Measurements from ENCODE around the gene YIPF4. TPM values are rescaled to one million over a fixed set of nuclear protein-coding genes. Genes with fewer than 3 reads are reported as not detected.

YIPF4 gene
- total and polyA plus RNA-seq, 2 of the 8 experiments (the other 6 are each of a cell fraction or from before 2014, with no cell fraction given), result 2.9 to 21.4 TPM

GRCh38 chr2:32272279-32272678 lies 5.4 kb upstream of the YIPF4 start:
- Histone ChIP-seq H3K14ac (ENCODE audit: insufficient read length) (no peak overlapping the region), H3K36me3 (ENCODE audit: control insufficient read depth in 2 of 4, insufficient read depth in 4 of 4, low read length in 3 of 4) (no peaks in the 10 kb centered on the region), H3K79me2 (ENCODE audit: control insufficient read depth in 1 of 2, insufficient read depth in 2 of 2, low read length in 2 of 2) (no peaks in the 10 kb centered on the region), H3K56ac (replicated peaks; ENCODE audit: insufficient read length, low read depth, low read length) (no peak overlapping the region), H3K18ac (ENCODE audit: extremely low read depth, low read length) (no peak overlapping the region), H2AFZ (ENCODE audit: low read length) (no peak overlapping the region), H2AK5ac (ENCODE audit: low read depth, low read length) (no peak overlapping the region), H2BK5ac (ENCODE audit: low read depth, low read length) (no peak overlapping the region), H4K5ac (ENCODE audit: insufficient read length, low read depth, low read length) (no peak overlapping the region), H2BK12ac (ENCODE audit: low read depth, low read length) (no peak overlapping the region), H4K8ac (ENCODE audit: extremely low read depth, insufficient read depth, low read length) (no peak overlapping the region), H3K4me2 (ENCODE audit: insufficient read depth in 1 of 2, low read depth in 2 of 2, low read length in 2 of 2) (no peak overlapping the region), H3K4me3 (ENCODE audit: extremely low read depth in 1 of 4, insufficient read depth in 2 of 4, low read depth in 3 of 4, low read length in 4 of 4) (no peak overlapping the region), H4K91ac (replicated peaks; ENCODE audit: insufficient read length, low read length) (no peak overlapping the region), H3K23me2 (ENCODE audit: low read depth, low read length) (peaks cover under 1% of the 10 kb centered on the region; the same call in 1 of the 2 replicates), H2BK120ac (replicated peaks; ENCODE audit: low read depth, low read length) (no peak overlapping the region), H3K23ac (ENCODE audit: insufficient read length) (no peak overlapping the region), H3K27me3 (replicated peaks in 1 of 4; ENCODE audit: control insufficient read depth in 3 of 4, extremely low read depth in 1 of 4, insufficient read depth in 3 of 4, low read length in 3 of 4) (no peaks in the 10 kb centered on the region), H4K20me1 (replicated peaks in 1 of 2; ENCODE audit: control insufficient read depth in 1 of 2, insufficient read depth in 2 of 2, low read length in 2 of 2) (no peaks in the 10 kb centered on the region), H2BK15ac (ENCODE audit: low read length) (no peak overlapping the region), H2BK20ac (ENCODE audit: low read length) (no peak overlapping the region), H3K9me3 (ENCODE audit: insufficient read depth in 2 of 2, low read depth in 1 of 2, low read length in 1 of 2) (no peaks in the 10 kb centered on the region), H3K27ac (ENCODE audit: low read depth, low read length) (no peak overlapping the region), H3K9ac (replicated peaks in 1 of 4; ENCODE audit: extremely low read depth in 1 of 4, low read depth in 3 of 4, low read length in 3 of 4) (no peak overlapping the region), H3K4ac (replicated peaks; ENCODE audit: insufficient read length, low read depth, low read length) (no peak overlapping the region), H3K4me1 (replicated peaks in 1 of 4; ENCODE audit: control insufficient read depth in 3 of 4, insufficient read depth in 4 of 4, low read length in 3 of 4) (peaks cover 0 to 1% (median 0%) of the 10 kb centered on the region in 4 experiments; a peak in 1 of 7 replicates), H3K79me1 (ENCODE audit: low read depth, low read length) (no peaks in the 10 kb centered on the region)
- ChIA-PET CTCF (ENCODE audit: partially characterized antibody) (interaction anchor here (1.5 kb wide), 1 partner anchor 14 kb away, joined by 5 read pairs; no protein-coding TSS in a partner anchor), POLR2A (ENCODE audit: partially characterized antibody) (no interaction called here)
- WGBS, 2 experiments (ENCODE audit: extremely low coverage in 1 of 2, insufficient coverage in 1 of 2, insufficient read length in 1 of 2, insufficient replicate concordance in 2 of 2, low coverage in 1 of 2, low lambda C conversion rate in 2 of 2, missing lambda C conversion rate in 1 of 2), result 49% methylated on average over 3 of the region's 3 CpGs; no CpG with 5 or more reads in 1 of the 2 experiments
- FAIRE-seq, result no peak
- DNase-seq (ENCODE audit: low read depth in 1 of 2, low spot score in 2 of 2), result no peak
- TF ChIP-seq CBX5 (IDR thresholded peaks at IDR 0.05; ENCODE audit: low read depth, low read length), result no peak
- TF ChIP-seq TAF1 (IDR thresholded peaks at IDR 0.05; ENCODE audit: low read depth, low read length), result no peak
- no peak for TF ChIP-seq YY1 (IDR thresholded peaks at IDR 0.05; ENCODE audit: low read depth, low read length)
- no peak for TF ChIP-seq JUN (IDR thresholded peaks at IDR 0.05; ENCODE audit: low read depth, low read length)
- TF ChIP-seq, protein P1, sequence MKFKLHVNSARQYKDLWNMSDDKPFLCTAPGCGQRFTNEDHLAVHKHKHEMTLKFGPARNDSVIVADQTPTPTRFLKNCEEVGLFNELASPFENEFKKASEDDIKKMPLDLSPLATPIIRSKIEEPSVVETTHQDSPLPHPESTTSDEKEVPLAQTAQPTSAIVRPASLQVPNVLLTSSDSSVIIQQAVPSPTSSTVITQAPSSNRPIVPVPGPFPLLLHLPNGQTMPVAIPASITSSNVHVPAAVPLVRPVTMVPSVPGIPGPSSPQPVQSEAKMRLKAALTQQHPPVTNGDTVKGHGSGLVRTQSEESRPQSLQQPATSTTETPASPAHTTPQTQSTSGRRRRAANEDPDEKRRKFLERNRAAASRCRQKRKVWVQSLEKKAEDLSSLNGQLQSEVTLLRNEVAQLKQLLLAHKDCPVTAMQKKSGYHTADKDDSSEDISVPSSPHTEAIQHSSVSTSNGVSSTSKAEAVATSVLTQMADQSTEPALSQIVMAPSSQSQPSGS (IDR thresholded peaks at IDR 0.05; ENCODE audit: low read length), result no peak
- no peak for TF ChIP-seq NANOG (IDR thresholded peaks at IDR 0.05; ENCODE audit: insufficient read depth, low read depth, low read length, poor library complexity, severe bottlenecking)
- TF ChIP-seq CHD2 (IDR thresholded peaks at IDR 0.05; ENCODE audit: low read length), result no peak
- TF ChIP-seq EZH2 (IDR thresholded peaks at IDR 0.05; ENCODE audit: low read depth, low read length, severe bottlenecking), result no peak
- no peak for TF ChIP-seq TBP (IDR thresholded peaks at IDR 0.05; ENCODE audit: low read depth, low read length)
- no peak for TF ChIP-seq SP4 (IDR thresholded peaks at IDR 0.05; ENCODE audit: low read length)
- no peak for TF ChIP-seq ZNF274 (IDR thresholded peaks at IDR 0.05; ENCODE audit: borderline replicate concordance, extremely low read depth, low read length)
- TF ChIP-seq KDM1A (IDR thresholded peaks at IDR 0.05; ENCODE audit: borderline replicate concordance, low read length), result no peak
- TF ChIP-seq, protein P2, sequence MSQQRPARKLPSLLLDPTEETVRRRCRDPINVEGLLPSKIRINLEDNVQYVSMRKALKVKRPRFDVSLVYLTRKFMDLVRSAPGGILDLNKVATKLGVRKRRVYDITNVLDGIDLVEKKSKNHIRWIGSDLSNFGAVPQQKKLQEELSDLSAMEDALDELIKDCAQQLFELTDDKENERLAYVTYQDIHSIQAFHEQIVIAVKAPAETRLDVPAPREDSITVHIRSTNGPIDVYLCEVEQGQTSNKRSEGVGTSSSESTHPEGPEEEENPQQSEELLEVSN (IDR thresholded peaks at IDR 0.05), result no peak

Measured in H1 (cell line).